Liver (tissue), 9 donors: ENCODE measurements around the gene CHRNA4. TPM values are rescaled to one million over a fixed set of nuclear protein-coding genes. Genes with fewer than 3 reads are reported as not detected.

ENCODE experiments used
- DNase-seq: peaks from one replicate; pipeline ENCODE4 v3.0.0-alpha.2; 2017; ENCODE audit warnings: low spot score
- H3K27ac ChIP-seq, 2 donors: one replicate each; pipeline ENCODE4 v1.7.0; 2013; ENCODE audit warnings: inconsistent platforms in 2 of 2, low read length in 2 of 2, control low read depth in 1 of 2, low read depth in 1 of 2, mild to moderate bottlenecking in 1 of 2
- H3K27me3 ChIP-seq, 4 donors: one replicate each; pipeline versions ENCODE4 v1.6.1 to v1.7.0; 2013; ENCODE audit warnings: low read length in 3 of 4, inconsistent platforms in 1 of 4, mild to moderate bottlenecking in 1 of 4, moderate library complexity in 1 of 4; ENCODE audit not compliant: control insufficient read depth in 4 of 4, insufficient read depth in 4 of 4
- H3K36me3 ChIP-seq, 4 donors: one replicate each; pipeline versions ENCODE4 v1.6.1 to v1.7.0; 2013; ENCODE audit warnings: low read length in 3 of 4, mild to moderate bottlenecking in 3 of 4, low read depth in 1 of 4, moderate library complexity in 1 of 4; ENCODE audit not compliant: control insufficient read depth in 4 of 4, insufficient read depth in 3 of 4
- H3K4me1 ChIP-seq, 4 donors: one replicate each; pipeline versions ENCODE4 v1.6.1 to v1.7.0; 2013; ENCODE audit warnings: low read length in 3 of 4, mild to moderate bottlenecking in 3 of 4, moderate library complexity in 1 of 4; ENCODE audit not compliant: control insufficient read depth in 4 of 4, insufficient read depth in 4 of 4
- H3K4me3 ChIP-seq, 3 donors: one replicate each; pipeline versions ENCODE4 v1.6.1 to v1.7.0; 2013; ENCODE audit warnings: low read length in 3 of 3, control low read depth in 1 of 3, low read depth in 1 of 3, mild to moderate bottlenecking in 1 of 3
- H3K9ac ChIP-seq, 2 donors: one replicate each; pipeline ENCODE4 v1.7.0; 2013; ENCODE audit warnings: low read length in 2 of 2, mild to moderate bottlenecking in 2 of 2, moderate library complexity in 2 of 2, control low read depth in 1 of 2, low read depth in 1 of 2
- H3K9me3 ChIP-seq, 4 donors: one replicate each; pipeline versions ENCODE4 v1.6.1 to v1.7.0; 2013; ENCODE audit warnings: low read length in 3 of 4; ENCODE audit not compliant: control insufficient read depth in 4 of 4
- ATF3 ChIP-seq: IDR thresholded peaks from 2 replicates; pipeline ENCODE4 v1.6.1; 2016; ENCODE audit warnings: antibody characterized with exemption
- EGR1 ChIP-seq, 2 donors: IDR thresholded peaks; 2 replicates each; pipeline ENCODE4 v1.6.1; 2016 to 2018; ENCODE audit warnings: antibody characterized with exemption in 2 of 2, low read depth in 2 of 2
- FOXA1 ChIP-seq: IDR thresholded peaks from 2 replicates; pipeline ENCODE4 v1.6.1; 2016; ENCODE audit warnings: antibody characterized with exemption
- FOXA2 ChIP-seq: IDR thresholded peaks from 2 replicates; pipeline ENCODE4 v1.6.1; 2016; ENCODE audit warnings: antibody characterized with exemption
- GABPA ChIP-seq, 2 donors: IDR thresholded peaks in 1 of 2; conservative IDR thresholded peaks in 1 of 2; 2 replicates each; pipeline ENCODE4 v1.6.1; 2016; ENCODE audit warnings: antibody characterized with exemption in 2 of 2, mild to moderate bottlenecking in 1 of 2, moderate library complexity in 1 of 2
- HNF4A ChIP-seq, 2 donors: conservative IDR thresholded peaks; 2 replicates each; pipeline ENCODE4 v1.6.1; 2016; ENCODE audit warnings: antibody characterized with exemption in 2 of 2, mild to moderate bottlenecking in 2 of 2
- HNF4G ChIP-seq: IDR thresholded peaks from 2 replicates; pipeline ENCODE4 v1.6.1; 2016; ENCODE audit warnings: antibody characterized with exemption
- JUND ChIP-seq, 2 donors: IDR thresholded peaks; 2 replicates each; pipeline ENCODE4 v1.6.1; 2016; ENCODE audit warnings: antibody characterized with exemption in 2 of 2
- MAX ChIP-seq: IDR thresholded peaks from 2 replicates; pipeline ENCODE4 v1.6.1; 2016; ENCODE audit warnings: antibody characterized with exemption
- NR2F2 ChIP-seq: IDR thresholded peaks from 2 replicates; pipeline ENCODE4 v1.6.1; 2016; ENCODE audit warnings: antibody characterized with exemption
- RAD21 ChIP-seq, 2 donors: IDR thresholded peaks; 2 replicates each; pipeline ENCODE4 v1.6.1; 2016; ENCODE audit warnings: antibody characterized with exemption in 2 of 2, mild to moderate bottlenecking in 2 of 2
- RXRA ChIP-seq, 2 donors: IDR thresholded peaks; 2 replicates each; pipeline ENCODE4 v1.6.1; 2017 to 2018; ENCODE audit warnings: antibody characterized with exemption in 2 of 2, mild to moderate bottlenecking in 1 of 2
- SP1 ChIP-seq: IDR thresholded peaks from 2 replicates; pipeline ENCODE4 v1.6.1; 2018; ENCODE audit warnings: antibody characterized with exemption, mild to moderate bottlenecking
- TAF1 ChIP-seq: conservative IDR thresholded peaks from 2 replicates; pipeline ENCODE4 v1.6.1; 2016; ENCODE audit warnings: antibody characterized with exemption, mild to moderate bottlenecking
- YY1 ChIP-seq: IDR thresholded peaks from 2 replicates; pipeline ENCODE4 v1.6.1; 2016; ENCODE audit warnings: antibody characterized with exemption, mild to moderate bottlenecking
- WGBS: extraction: QIAGEN DNeasy Blood & Tissue Kit; methylation state at CpG from one replicate; pipeline ENCODE4 v1.1.7; 2013; 5-methylcytosine and 5-hydroxymethylcytosine counted together
- polyA plus RNA-seq, 2 donors: library from polyadenylated mRNA; stranded (reverse) in 1 of 2; unstranded in 1 of 2; fragments of 200-250 nt in 1 of 2; fragments of >200 nt in 1 of 2; fragmentation: Nextera tagmentation in 1 of 2; extraction: Ambion mirVana in 1 of 2; gene quantifications; one replicate each; pipeline versions ENCODE4 v1.2.1 to v1.2.3, GENCODE V29; 2013 to 2015
- total RNA-seq, 2 donors: library from RNA; depleted of rRNA; stranded (reverse); fragments of >200 nt; gene quantifications; one replicate each; pipeline ENCODE4 v1.2.3, GENCODE V29; 2014
- TF ChIP-seq, protein P1 (sequence below): fragments of 150-350 bp; IDR thresholded peaks from 2 replicates; pipeline ENCODE4 v1.5.1; 2017; ENCODE audit warnings: improper control_type of control experiment, low read depth, low read length; ENCODE audit not compliant: missing input control
- TF ChIP-seq, protein P2 (sequence below): IDR thresholded peaks from 2 replicates; pipeline ENCODE4 v1.6.1; 2016; ENCODE audit warnings: antibody characterized with exemption, mild to moderate bottlenecking
- TF ChIP-seq, protein P3 (sequence below): IDR thresholded peaks from 2 replicates; pipeline ENCODE4 v1.6.1; 2016; ENCODE audit warnings: antibody characterized with exemption
- donor health status: healthy.
- donor health status: healthy.
- donor health status: healthy.
- donor health status: healthy.
- donor health status: healthy.

CHRNA4 gene
- total and polyA plus RNA-seq, 4 donors: 3.2 to 23.3 (median 6.4) TPM; not detected in 1

DNA sequence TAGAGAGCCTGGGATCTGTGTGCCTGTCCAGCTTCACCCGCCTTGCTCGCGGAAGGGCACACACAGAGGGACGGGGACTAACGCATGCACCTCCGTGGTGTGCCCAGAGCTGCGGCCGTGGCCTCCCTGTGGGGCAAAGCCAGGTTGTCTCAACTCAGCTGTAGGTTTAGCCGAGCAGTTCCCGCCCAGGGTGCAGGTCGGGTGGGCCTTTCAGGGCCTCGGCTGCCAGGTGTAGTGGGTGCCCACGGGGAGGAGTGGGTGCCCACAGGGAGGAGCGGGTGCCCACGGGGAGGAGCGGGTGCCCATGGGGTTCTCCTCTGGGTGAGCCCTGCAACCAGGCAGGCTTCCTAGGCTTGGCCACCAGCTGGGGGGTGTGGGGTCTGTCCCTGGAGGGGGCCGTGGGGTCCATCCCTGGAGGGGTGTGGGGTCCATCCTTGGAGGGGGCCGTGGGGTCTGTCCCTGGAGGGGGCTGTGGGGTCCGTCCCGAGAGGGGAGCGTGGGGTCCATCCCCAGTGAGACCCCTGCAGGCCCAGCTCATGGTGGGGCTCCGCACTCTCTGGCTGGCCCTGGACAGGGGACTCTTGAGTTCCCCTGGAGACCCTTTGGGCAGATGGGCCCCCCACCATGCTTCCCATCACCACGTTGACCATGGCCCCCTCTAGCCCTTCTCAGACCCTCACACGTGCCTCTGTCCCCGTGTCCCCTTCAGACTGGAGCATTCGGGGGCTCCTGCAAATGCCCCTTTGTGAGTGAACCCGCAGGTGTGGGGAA lies 37.8 kb upstream of the CHRNA4 start:
- H3K9me3 ChIP-seq: no peaks in the 10 kb centered on the region
- H3K27me3 ChIP-seq: peaks cover 0 to 3% (median 0%) of the 10 kb centered on the region in 4 donors
- no peak overlapping the region for H3K27ac ChIP-seq
- no peaks in the 10 kb centered on the region for H3K36me3 ChIP-seq
- WGBS: 71% methylated on average over 27 of the region's 27 CpGs
- H3K4me3 ChIP-seq: no peak overlapping the region
- H3K9ac ChIP-seq: no peak overlapping the region
- TF ChIP-seq MAX (no peak), EGR1 (IDR thresholded peaks at IDR 0.05; ENCODE audit: low read depth in 2 of 2) (no peak), HNF4G (no peak), RXRA (IDR thresholded peaks at IDR 0.05) (no peak), JUND (IDR thresholded peaks at IDR 0.05) (no peak), SP1 (no peak), RAD21 (IDR thresholded peaks at IDR 0.05) (no peak), GABPA (IDR thresholded peaks at IDR 0.05 in 1 of 2, conservative IDR thresholded peaks at IDR 0.05 in 1 of 2) (no peak), TAF1 (no peak), FOXA1 (no peak), NR2F2 (no peak), ATF3 (no peak), YY1 (no peak), FOXA2 (no peak), HNF4A (conservative IDR thresholded peaks at IDR 0.05) (no peak)
- TF ChIP-seq, protein P1, sequence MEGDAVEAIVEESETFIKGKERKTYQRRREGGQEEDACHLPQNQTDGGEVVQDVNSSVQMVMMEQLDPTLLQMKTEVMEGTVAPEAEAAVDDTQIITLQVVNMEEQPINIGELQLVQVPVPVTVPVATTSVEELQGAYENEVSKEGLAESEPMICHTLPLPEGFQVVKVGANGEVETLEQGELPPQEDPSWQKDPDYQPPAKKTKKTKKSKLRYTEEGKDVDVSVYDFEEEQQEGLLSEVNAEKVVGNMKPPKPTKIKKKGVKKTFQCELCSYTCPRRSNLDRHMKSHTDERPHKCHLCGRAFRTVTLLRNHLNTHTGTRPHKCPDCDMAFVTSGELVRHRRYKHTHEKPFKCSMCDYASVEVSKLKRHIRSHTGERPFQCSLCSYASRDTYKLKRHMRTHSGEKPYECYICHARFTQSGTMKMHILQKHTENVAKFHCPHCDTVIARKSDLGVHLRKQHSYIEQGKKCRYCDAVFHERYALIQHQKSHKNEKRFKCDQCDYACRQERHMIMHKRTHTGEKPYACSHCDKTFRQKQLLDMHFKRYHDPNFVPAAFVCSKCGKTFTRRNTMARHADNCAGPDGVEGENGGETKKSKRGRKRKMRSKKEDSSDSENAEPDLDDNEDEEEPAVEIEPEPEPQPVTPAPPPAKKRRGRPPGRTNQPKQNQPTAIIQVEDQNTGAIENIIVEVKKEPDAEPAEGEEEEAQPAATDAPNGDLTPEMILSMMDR: no peak
- TF ChIP-seq, protein P2, sequence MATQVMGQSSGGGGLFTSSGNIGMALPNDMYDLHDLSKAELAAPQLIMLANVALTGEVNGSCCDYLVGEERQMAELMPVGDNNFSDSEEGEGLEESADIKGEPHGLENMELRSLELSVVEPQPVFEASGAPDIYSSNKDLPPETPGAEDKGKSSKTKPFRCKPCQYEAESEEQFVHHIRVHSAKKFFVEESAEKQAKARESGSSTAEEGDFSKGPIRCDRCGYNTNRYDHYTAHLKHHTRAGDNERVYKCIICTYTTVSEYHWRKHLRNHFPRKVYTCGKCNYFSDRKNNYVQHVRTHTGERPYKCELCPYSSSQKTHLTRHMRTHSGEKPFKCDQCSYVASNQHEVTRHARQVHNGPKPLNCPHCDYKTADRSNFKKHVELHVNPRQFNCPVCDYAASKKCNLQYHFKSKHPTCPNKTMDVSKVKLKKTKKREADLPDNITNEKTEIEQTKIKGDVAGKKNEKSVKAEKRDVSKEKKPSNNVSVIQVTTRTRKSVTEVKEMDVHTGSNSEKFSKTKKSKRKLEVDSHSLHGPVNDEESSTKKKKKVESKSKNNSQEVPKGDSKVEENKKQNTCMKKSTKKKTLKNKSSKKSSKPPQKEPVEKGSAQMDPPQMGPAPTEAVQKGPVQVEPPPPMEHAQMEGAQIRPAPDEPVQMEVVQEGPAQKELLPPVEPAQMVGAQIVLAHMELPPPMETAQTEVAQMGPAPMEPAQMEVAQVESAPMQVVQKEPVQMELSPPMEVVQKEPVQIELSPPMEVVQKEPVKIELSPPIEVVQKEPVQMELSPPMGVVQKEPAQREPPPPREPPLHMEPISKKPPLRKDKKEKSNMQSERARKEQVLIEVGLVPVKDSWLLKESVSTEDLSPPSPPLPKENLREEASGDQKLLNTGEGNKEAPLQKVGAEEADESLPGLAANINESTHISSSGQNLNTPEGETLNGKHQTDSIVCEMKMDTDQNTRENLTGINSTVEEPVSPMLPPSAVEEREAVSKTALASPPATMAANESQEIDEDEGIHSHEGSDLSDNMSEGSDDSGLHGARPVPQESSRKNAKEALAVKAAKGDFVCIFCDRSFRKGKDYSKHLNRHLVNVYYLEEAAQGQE: no peak
- TF ChIP-seq, protein P3, sequence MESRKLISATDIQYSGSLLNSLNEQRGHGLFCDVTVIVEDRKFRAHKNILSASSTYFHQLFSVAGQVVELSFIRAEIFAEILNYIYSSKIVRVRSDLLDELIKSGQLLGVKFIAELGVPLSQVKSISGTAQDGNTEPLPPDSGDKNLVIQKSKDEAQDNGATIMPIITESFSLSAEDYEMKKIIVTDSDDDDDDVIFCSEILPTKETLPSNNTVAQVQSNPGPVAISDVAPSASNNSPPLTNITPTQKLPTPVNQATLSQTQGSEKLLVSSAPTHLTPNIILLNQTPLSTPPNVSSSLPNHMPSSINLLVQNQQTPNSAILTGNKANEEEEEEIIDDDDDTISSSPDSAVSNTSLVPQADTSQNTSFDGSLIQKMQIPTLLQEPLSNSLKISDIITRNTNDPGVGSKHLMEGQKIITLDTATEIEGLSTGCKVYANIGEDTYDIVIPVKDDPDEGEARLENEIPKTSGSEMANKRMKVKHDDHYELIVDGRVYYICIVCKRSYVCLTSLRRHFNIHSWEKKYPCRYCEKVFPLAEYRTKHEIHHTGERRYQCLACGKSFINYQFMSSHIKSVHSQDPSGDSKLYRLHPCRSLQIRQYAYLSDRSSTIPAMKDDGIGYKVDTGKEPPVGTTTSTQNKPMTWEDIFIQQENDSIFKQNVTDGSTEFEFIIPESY: no peak
- no peaks in the 10 kb centered on the region for H3K4me1 ChIP-seq
- DNase-seq: no peak
